Kidney (tissue), 14 donors: ENCODE measurements around the gene REC114. TPM values are rescaled to one million over a fixed set of nuclear protein-coding genes. Genes with fewer than 3 reads are reported as not detected.

Experiments used
- DNase-seq, 5 donors: peaks; one replicate each; pipeline ENCODE4 v3.0.0-alpha.2; 2013 to 2020
- FAIRE-seq: peaks from 2 replicates; lab custom pipeline; 2012; peaks lifted over from hg19 to GRCh38; lab: Jason Lieb, UNC
- H3K27ac ChIP-seq, 2 donors: one replicate each; pipeline ENCODE4 v1.7.0; 2013; ENCODE audit warnings: low read depth in 2 of 2, low read length in 2 of 2, inconsistent platforms in 1 of 2
- H3K27me3 ChIP-seq: one replicate; pipeline ENCODE4 v1.7.1; 2013; ENCODE audit warnings: low read length, inconsistent platforms; ENCODE audit not compliant: control insufficient read depth, insufficient read depth
- H3K36me3 ChIP-seq, 3 donors: one replicate each; pipeline versions ENCODE4 v1.7.0 to v1.7.1; 2013; ENCODE audit warnings: low read length in 3 of 3, control low read depth in 1 of 3, inconsistent platforms in 1 of 3; ENCODE audit not compliant: insufficient read depth in 3 of 3, control insufficient read depth in 2 of 3
- H3K4me1 ChIP-seq, 3 donors: one replicate each; pipeline versions ENCODE4 v1.7.0 to v1.7.1; 2013; ENCODE audit warnings: low read length in 3 of 3, inconsistent platforms in 1 of 3, low read depth in 1 of 3; ENCODE audit not compliant: control insufficient read depth in 2 of 3, insufficient read depth in 2 of 3
- H3K4me3 ChIP-seq, 3 donors: one replicate each; pipeline versions ENCODE4 v1.7.0 to v1.8.1; 2013; ENCODE audit warnings: low read length in 3 of 3, control low read depth in 1 of 3, inconsistent platforms in 1 of 3
- H3K9ac ChIP-seq, 3 donors: one replicate each; pipeline versions ENCODE4 v1.7.0 to v1.7.1; 2013; ENCODE audit warnings: low read length in 3 of 3, control low read depth in 1 of 3, inconsistent platforms in 1 of 3
- H3K9me3 ChIP-seq, 3 donors: one replicate each; pipeline versions ENCODE4 v1.7.0 to v1.7.1; 2013; ENCODE audit warnings: low read length in 3 of 3, control low read depth in 1 of 3, inconsistent platforms in 1 of 3; ENCODE audit not compliant: control insufficient read depth in 2 of 3, insufficient read depth in 1 of 3
- intact Hi-C: fragments of 100-400 bp; cut with DNase I; formaldehyde crosslinking; loops from one replicate; pipeline ENCODE4 v1.11.1; 2022
- polyA plus RNA-seq: library from polyadenylated mRNA; stranded (reverse); fragments of 350-450 nt; fragmentation: Illumina TruSeq; extraction: RNeasy Lipid Tissue Mini Kit (QIAGEN cat#74804); gene quantifications from one replicate; pipeline ENCODE4 v1.2.3, GENCODE V29; 2014; ENCODE audit warnings: low read depth, low replicate concordance; ENCODE audit not compliant: insufficient read depth
- total RNA-seq: library from RNA; stranded (reverse); fragmentation: NEBNext Ultra II Directional; extraction: Animal tissue kit (Norgen Biotek cat#: 25700); gene quantifications from one replicate; pipeline ENCODE4 v1.2.1, GENCODE V29; 2021
- TF ChIP-seq, protein P1 (sequence below): IDR thresholded peaks from 3 replicates; pipeline ENCODE4 v1.5.1; 2012; ENCODE audit warnings: mild to moderate bottlenecking, moderate library complexity, borderline replicate concordance; ENCODE audit not compliant: insufficient read depth; ENCODE audit errors: extremely low read depth
- donor health status: control.
- donor health status: control.
- donor health status: control.
- donor health status: control.
- donor health status: control.
- donor health status: DM: yes; HTN: yes; CAD: no.
- donor health status: Normal renal cell carcinoma (clear cell type).

Gene REC114
- total and polyA plus RNA-seq, 2 donors from 2014 or later, result not detected

DNA sequence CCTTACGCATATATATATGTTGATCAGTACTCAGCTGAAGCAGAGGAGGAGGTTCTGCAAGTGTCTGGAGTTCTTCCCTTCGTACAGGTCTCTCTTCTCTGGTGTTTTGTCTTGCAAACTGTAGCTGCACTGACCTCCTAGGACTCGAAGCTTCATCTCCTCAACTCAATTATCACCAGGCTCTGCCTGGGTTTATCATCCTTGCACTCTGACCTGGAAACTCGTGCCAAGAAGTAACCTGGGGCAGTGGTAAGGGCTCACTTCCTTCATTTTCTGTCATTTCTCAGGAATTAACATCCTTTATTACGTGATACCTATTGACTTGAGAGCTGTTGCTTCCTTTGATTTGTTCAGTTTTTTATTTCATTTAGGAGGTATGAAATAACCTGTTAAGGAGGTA is 14.4 kb downstream of the REC114 start:
- no peaks in the 10 kb centered on the region for H3K27me3 ChIP-seq
- no peaks in the 10 kb centered on the region for H3K9me3 ChIP-seq
- DNase-seq (no peak), FAIRE-seq (no peak)
- no peak overlapping the region for H3K9ac ChIP-seq
- H3K36me3 ChIP-seq, result no peaks in the 10 kb centered on the region
- intact Hi-C loops, result no loop called here
- H3K4me3 ChIP-seq, result no peak overlapping the region
- TF ChIP-seq, protein P1, sequence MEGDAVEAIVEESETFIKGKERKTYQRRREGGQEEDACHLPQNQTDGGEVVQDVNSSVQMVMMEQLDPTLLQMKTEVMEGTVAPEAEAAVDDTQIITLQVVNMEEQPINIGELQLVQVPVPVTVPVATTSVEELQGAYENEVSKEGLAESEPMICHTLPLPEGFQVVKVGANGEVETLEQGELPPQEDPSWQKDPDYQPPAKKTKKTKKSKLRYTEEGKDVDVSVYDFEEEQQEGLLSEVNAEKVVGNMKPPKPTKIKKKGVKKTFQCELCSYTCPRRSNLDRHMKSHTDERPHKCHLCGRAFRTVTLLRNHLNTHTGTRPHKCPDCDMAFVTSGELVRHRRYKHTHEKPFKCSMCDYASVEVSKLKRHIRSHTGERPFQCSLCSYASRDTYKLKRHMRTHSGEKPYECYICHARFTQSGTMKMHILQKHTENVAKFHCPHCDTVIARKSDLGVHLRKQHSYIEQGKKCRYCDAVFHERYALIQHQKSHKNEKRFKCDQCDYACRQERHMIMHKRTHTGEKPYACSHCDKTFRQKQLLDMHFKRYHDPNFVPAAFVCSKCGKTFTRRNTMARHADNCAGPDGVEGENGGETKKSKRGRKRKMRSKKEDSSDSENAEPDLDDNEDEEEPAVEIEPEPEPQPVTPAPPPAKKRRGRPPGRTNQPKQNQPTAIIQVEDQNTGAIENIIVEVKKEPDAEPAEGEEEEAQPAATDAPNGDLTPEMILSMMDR, result no peak
- no peak overlapping the region for H3K27ac ChIP-seq
- H3K4me1 ChIP-seq, result no peaks in the 10 kb centered on the region

DNA sequence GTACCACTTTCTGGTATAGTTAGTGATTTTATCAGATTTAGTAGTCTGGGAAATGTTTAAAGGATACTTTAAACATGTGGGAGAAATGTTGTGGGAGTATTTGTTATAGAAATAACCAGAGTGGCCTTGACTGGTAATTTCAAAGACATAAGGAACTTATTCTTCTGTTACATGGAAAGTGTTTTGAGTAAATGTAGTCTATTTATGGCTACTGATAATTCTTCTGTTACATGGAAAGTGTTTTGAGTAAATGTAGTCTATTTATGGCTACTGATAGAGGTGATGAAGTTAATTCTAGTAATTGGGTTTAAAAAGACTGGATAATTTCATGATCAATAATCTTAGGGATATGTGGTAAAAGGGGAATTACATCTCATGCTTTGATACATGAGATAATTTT is 17.7 kb downstream of the REC114 start:
- no peaks in the 10 kb centered on the region for H3K4me1 ChIP-seq
- H3K4me3 ChIP-seq, result no peak overlapping the region
- H3K9ac ChIP-seq, result no peak overlapping the region
- FAIRE-seq (no peak), DNase-seq (no peak)
- TF ChIP-seq, protein P1, result no peak
- H3K9me3 ChIP-seq, result no peaks in the 10 kb centered on the region
- no peaks in the 10 kb centered on the region for H3K36me3 ChIP-seq
- H3K27ac ChIP-seq, result no peak overlapping the region
- intact Hi-C loops, result no loop called here
- H3K27me3 ChIP-seq, result no peaks in the 10 kb centered on the region

DNA sequence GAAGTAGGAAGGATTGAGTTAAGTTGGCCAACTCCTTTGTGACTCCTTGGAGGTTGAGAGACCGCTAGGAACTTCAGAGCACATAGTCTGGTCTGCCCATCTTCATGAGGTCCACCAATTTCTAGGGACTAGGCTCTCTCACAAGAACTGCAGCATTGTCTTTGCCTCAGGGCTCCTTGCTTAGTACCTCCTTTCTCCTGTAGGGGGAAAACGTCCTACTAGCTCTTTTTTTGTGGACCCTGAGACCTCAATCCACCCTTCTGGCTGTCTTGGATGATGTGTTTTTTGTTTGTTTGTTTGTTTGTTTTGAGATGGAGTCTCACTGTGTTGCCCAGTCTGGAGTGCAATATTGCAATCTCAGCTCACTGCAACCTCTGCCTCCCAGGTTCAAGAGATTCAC is 21.6 kb downstream of the REC114 start:
- DNase-seq, result no peak
- Histone ChIP-seq H3K4me1 (no peaks in the 10 kb centered on the region), H3K4me3 (no peak overlapping the region), H3K27me3 (no peaks in the 10 kb centered on the region), H3K9me3 (no peaks in the 10 kb centered on the region), H3K36me3 (no peaks in the 10 kb centered on the region), H3K9ac (no peak overlapping the region), H3K27ac (no peak overlapping the region)
- intact Hi-C loops, result no loop called here
- TF ChIP-seq, protein P1, result no peak
- no peak for FAIRE-seq

DNA sequence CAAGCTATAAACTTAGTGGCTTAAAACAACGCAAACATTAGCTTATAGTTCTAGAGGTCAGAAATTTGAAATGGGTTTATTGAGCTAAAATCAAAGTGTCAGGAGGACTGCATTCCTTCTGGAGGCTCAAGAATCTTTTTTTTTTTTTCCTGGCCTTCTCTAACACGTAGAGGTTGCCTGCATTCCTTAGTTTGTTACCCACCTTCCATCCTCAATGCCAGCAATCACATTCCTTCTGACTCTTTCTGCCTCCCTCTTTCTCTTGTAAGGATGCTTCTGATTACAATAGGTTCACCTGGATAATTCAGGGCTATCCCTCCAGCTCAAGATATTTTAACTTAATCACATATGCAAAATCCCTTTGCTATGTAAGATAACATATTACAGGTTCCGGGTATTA is 24.8 kb downstream of the REC114 start:
- no peak for DNase-seq
- H3K27me3 ChIP-seq, result no peaks in the 10 kb centered on the region
- no peak overlapping the region for H3K27ac ChIP-seq
- H3K36me3 ChIP-seq, result no peaks in the 10 kb centered on the region
- no peak overlapping the region for H3K9ac ChIP-seq
- H3K9me3 ChIP-seq, result no peaks in the 10 kb centered on the region
- no peak overlapping the region for H3K4me3 ChIP-seq
- TF ChIP-seq, protein P1, result no peak
- FAIRE-seq, result no peak
- intact Hi-C loops, result no loop called here
- no peaks in the 10 kb centered on the region for H3K4me1 ChIP-seq
